ENCODE data around the gene VSTM2L. TPM values are rescaled to one million over a fixed set of nuclear protein-coding genes. Genes with fewer than 3 reads are reported as not detected.

VSTM2L gene
- total and polyA plus RNA-seq, 9 of the 15 experiments (the other 6 are each of a cell fraction or from before 2014, with no cell fraction given), result not detected

DNA sequence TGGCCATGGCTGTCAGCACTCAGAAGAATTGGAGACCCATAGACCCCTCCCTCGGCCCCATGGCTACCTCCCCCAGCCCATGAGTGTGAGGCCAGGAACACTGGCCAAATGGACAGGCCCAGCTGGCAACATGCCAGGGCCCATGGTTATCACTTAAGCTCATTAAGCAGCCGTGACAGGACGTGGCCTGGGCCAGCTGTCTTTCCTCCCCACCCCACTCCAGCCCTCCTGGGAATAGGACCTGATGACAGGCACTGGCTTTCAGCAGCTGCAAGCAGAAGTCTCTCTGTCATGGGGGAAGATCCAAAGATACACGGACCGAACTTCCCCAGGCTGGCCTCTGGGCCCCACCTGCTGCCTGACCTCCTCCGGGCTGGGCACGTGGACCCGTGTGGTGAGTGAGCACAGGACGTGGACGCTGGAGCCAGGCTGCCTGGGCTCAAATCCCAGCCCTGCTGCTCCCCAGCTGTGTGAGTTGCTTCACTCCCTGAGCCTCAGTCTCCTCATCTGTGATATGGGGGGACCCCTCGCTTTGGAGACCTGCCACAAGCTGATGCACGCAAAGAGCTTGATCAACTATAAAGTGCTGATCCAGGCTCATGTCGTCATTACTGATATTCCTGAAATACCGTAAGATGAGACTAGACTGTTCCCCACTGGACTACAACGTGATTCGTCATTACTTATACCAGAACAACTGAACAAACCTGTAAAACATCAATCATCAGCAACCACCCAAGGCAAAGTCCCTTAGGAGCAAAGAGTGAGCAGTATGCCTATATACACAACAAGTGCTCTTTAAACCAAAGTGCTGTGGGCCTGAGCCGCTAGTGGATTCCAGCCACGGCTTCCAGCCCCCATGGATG lies 22.0 kb upstream of the VSTM2L start:
- H3K4me1 ChIP-seq (replicated peaks in 1 of 2; ENCODE audit: control insufficient read depth in 2 of 2, insufficient read depth in 2 of 2, low read length in 2 of 2), result peaks cover 11 to 14% of the 10 kb centered on the region in 2 experiments; a peak in 4 of 5 replicates
- H3K9me3 ChIP-seq (replicated peaks; ENCODE audit: control insufficient read depth, insufficient read depth, low read depth, low read length), result no peaks in the 10 kb centered on the region
- H3K27ac ChIP-seq (ENCODE audit: extremely low read depth, low read depth, low read length), result no peak overlapping the region
- peak; percentile 78 for FAIRE-seq
- peaks cover 36 to 70% of the 10 kb centered on the region in 2 experiments for H3K27me3 ChIP-seq (ENCODE audit: control insufficient read depth in 2 of 2, insufficient read depth in 2 of 2, low read length in 2 of 2)
- DNase-seq (ENCODE audit: extremely low read depth in 1 of 4, low spot score in 3 of 4), result peak; percentile 63 to 71 (median 66)
- no peaks in the 10 kb centered on the region for H3K36me3 ChIP-seq (ENCODE audit: control insufficient read depth, insufficient read depth, low read length)
- BruUV-seq (replicated peaks), result no TSS peak
- no peaks in the 10 kb centered on the region for H3K79me2 ChIP-seq (ENCODE audit: control insufficient read depth, insufficient read depth, low read length)
- peak; percentile 70 for ATAC-seq
- no peak overlapping the region for H3K4me2 ChIP-seq (ENCODE audit: insufficient read depth, low read length)
- peaks cover 12% of the 10 kb centered on the region; the same call in 1 of the 2 replicates for H4K20me1 ChIP-seq (replicated peaks; ENCODE audit: control insufficient read depth, insufficient read depth, low read length)
- 9% methylated on average over 18 of the region's 18 CpGs for WGBS (ENCODE audit: insufficient coverage, low coverage, missing lambda C conversion rate)
- H3K4me3 ChIP-seq, result no peak overlapping the region
- intact Hi-C loops (cut with micrococcal nuclease) (no loop called here), in situ Hi-C loops (cut with MboI) (no loop called here)
- H3K9ac ChIP-seq (ENCODE audit: insufficient read depth in 1 of 2, low read depth in 2 of 2, low read length in 2 of 2), result peak overlapping the region in 1 of 2 experiments; percentile 81; a peak in 2 of 4 replicates
- no peaks in the 10 kb centered on the region for H3K9me1 ChIP-seq (ENCODE audit: control insufficient read depth, insufficient read depth, low read length)
- CTCF ChIA-PET (ENCODE audit: low intra/inter-chr PET ratio), result no interaction called here
- POLR2A ChIA-PET, result interaction anchor here (0.6 to 1.2 kb wide), 5 partner anchors 9 to 340 kb away, joined by 3 to 6 read pairs (median 5); no protein-coding TSS in a partner anchor
- H2AFZ ChIP-seq (ENCODE audit: low read depth, low read length), result no peak overlapping the region
- TF ChIP-seq U2AF2 (optimal IDR thresholded peaks at IDR 0.05; ENCODE audit: low read depth, low read length) (no peak), CREB1 (IDR thresholded peaks at IDR 0.05) (no peak), CREB1 (CRISPR knock-in tag; IDR thresholded peaks at IDR 0.05) (no peak), SNIP1 (IDR thresholded peaks at IDR 0.05; ENCODE audit: low read depth) (no peak), CBX3 (IDR thresholded peaks at IDR 0.05; ENCODE audit: borderline replicate concordance in 1 of 2, low read length in 2 of 2) (no peak), ZNF766 (CRISPR knock-in tag; conservative IDR thresholded peaks at IDR 0.05) (peak; percentile 52; the same call in 1 of the 2 replicates), ZNF589 (CRISPR knock-in tag; IDR thresholded peaks at IDR 0.05; ENCODE audit: low read depth) (peak; percentile 83), SIN3B (IDR thresholded peaks at IDR 0.05; ENCODE audit: low read depth) (no peak), POU5F1 (IDR thresholded peaks at IDR 0.05; ENCODE audit: borderline replicate concordance, low read depth, low read length, partially characterized antibody) (no peak), CBX1 (IDR thresholded peaks at IDR 0.05; ENCODE audit: low read depth) (no peak), ETV1 (tag; conservative IDR thresholded peaks at IDR 0.05; ENCODE audit: low read depth) (no peak), TRIM24 (IDR thresholded peaks at IDR 0.05) (peak; percentile 22 to 56; a peak in 1 of 4 replicates), ZEB2 (IDR thresholded peaks at IDR 0.05) (no peak), ARID1B (IDR thresholded peaks at IDR 0.05) (peak; percentile 46), BCOR (IDR thresholded peaks at IDR 0.05) (no peak)
- TF ChIP-seq, protein P1, sequence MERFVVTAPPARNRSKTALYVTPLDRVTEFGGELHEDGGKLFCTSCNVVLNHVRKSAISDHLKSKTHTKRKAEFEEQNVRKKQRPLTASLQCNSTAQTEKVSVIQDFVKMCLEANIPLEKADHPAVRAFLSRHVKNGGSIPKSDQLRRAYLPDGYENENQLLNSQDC (CRISPR knock-in tag; IDR thresholded peaks at IDR 0.05), result no peak
- TF ChIP-seq, protein P2, sequence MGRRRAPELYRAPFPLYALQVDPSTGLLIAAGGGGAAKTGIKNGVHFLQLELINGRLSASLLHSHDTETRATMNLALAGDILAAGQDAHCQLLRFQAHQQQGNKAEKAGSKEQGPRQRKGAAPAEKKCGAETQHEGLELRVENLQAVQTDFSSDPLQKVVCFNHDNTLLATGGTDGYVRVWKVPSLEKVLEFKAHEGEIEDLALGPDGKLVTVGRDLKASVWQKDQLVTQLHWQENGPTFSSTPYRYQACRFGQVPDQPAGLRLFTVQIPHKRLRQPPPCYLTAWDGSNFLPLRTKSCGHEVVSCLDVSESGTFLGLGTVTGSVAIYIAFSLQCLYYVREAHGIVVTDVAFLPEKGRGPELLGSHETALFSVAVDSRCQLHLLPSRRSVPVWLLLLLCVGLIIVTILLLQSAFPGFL (CRISPR knock-in tag; IDR thresholded peaks at IDR 0.05), result no peak
- TF ChIP-seq, protein P3, sequence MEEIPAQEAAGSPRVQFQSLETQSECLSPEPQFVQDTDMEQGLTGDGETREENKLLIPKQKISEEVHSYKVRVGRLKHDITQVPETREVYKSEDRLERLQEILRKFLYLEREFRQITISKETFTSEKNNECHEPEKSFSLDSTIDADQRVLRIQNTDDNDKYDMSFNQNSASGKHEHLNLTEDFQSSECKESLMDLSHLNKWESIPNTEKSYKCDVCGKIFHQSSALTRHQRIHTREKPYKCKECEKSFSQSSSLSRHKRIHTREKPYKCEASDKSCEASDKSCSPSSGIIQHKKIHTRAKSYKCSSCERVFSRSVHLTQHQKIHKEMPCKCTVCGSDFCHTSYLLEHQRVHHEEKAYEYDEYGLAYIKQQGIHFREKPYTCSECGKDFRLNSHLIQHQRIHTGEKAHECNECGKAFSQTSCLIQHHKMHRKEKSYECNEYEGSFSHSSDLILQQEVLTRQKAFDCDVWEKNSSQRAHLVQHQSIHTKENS (CRISPR knock-in tag; IDR thresholded peaks at IDR 0.05), result no peak
- TF ChIP-seq, protein P4, sequence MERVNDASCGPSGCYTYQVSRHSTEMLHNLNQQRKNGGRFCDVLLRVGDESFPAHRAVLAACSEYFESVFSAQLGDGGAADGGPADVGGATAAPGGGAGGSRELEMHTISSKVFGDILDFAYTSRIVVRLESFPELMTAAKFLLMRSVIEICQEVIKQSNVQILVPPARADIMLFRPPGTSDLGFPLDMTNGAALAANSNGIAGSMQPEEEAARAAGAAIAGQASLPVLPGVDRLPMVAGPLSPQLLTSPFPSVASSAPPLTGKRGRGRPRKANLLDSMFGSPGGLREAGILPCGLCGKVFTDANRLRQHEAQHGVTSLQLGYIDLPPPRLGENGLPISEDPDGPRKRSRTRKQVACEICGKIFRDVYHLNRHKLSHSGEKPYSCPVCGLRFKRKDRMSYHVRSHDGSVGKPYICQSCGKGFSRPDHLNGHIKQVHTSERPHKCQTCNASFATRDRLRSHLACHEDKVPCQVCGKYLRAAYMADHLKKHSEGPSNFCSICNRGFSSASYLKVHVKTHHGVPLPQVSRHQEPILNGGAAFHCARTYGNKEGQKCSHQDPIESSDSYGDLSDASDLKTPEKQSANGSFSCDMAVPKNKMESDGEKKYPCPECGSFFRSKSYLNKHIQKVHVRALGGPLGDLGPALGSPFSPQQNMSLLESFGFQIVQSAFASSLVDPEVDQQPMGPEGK (CRISPR knock-in tag; IDR thresholded peaks at IDR 0.05; ENCODE audit: borderline replicate concordance), result no peak

All from K562 (cell line).